NCI-H510A (cell line): ENCODE results near the gene NR2F2.
"Not testable (repeated sequence)": the region's sequence is repeated elsewhere in the genome, so short reads cannot be mapped to it uniquely, and the experiment has no call there.

Experiments used
- DNase-seq: peaks from one replicate; lab custom pipeline; 2025; lab: John Stamatoyannopoulos, UW

NR2F2 gene

DNA sequence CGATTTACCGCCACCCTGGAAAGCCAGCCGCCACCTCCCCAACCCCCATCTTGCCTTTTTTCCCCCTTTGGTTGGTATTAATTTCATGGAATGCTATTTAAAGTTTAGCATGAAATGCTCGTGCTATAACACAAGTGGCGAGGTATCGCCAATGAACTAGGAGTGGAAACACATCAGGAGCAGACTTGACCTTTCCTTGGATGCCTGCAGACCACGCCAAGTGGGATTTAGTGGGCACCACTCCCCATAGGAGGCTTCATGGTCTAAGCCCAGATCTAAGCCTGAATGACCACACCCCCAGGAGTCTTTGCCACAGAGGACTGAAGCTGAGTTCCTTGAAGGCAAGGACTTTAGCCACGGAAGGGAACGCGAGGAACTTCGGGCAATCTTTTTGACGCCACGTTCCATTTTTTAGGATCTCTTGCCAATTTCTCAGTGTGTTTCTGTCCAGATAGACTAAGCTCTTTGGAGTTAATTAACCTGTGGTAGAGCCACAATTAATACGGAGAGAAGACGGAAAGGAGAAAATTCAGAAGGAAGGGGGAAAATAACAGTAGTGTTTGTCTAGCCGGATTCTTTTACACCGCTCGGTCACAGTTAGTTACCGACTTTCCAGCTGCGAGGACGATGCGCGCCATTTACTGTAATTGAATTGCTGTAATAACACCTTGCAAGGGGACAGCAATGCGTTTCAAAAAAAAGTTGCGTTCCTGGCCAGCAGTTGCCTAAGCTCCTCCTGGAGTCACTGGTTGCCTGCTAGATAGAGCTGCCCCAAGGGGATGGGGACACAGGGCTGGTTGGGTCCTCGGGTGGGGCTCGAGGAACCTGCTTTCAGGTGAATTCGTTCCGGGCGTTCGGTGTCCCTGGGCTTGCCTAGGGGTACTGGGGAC, 37.1 kb downstream of the NR2F2 start:
- DNase-seq = no peak

DNA sequence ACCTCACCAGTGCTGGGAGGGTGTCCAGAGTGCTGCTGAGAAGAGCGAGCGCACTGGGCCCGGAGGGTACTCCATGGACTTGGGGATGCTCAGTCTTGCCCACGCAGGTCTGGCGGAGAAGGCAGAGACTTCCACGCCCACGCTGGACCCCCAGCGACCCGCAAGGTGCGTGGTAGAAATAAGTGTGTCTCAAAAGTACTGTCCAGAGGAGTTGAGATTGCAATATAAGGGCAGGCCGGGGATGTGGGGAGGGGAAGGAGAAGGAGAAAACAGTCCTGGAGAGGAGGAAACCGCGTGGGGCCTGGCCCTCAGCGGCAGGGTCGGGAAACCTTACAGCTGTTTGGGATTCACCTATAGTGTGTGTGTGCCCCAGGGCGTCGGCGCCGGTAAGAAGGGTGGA, 38.9 kb downstream of the NR2F2 start:
- DNase-seq = no peak

DNA sequence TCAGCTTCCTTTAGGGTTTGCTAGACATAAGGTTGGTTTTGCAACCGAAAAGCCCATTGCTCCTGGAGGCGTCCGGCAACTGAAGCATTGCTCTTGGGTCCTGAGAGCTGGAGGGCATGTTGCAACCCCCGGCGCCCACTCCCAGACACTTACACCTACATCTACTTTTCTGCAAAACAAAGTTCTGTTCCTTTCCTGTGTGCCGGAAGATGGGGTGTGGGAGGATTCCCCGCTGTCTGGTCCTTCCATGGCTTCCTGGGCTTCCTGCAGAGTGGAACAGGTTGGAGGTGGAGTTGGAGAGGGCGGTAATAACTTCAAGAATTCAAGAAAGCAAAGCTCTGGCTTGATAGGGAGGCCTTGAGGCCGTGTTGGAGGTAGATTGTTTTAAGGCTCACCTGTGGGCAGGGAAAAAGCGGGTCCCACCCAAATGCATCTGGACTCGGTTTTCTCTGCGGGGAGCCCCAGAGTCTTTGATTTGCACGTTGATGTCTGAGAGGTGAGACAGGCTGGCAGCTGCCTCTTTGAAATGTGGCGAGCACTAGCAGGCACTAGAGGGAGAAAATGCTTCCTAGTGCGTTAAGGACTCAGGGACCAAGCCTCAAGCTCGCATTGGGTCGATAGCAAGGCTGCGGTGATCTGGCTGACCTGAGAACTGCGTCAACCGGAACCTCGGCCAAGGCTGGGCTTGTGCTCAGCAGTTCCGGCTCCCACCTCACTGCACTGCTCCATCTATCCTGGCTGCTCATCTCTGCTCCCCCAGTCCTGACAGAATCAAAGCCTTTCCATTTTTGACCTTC, 39.5 kb downstream of the NR2F2 start:
- no peak for DNase-seq

DNA sequence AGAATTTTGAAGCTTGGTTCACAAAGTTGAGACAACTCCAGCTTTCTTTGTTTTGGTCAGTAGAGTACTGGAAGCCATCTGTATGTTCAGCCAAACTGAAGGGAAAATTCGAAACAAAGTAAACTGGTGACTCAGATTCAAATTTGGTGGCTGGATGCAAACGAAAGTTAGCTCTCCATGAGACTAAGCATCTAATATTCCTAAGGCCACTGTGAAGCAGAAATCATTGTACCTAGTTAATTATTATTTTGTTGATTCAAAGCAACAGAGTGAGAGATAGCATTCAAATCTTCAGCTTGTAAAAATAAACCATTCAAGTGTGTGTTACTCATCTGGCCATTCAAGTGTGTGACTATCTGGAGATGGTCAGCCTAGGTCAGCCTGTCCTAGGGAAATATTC, 42.1 kb downstream of the NR2F2 start:
- DNase-seq = no peak

DNA sequence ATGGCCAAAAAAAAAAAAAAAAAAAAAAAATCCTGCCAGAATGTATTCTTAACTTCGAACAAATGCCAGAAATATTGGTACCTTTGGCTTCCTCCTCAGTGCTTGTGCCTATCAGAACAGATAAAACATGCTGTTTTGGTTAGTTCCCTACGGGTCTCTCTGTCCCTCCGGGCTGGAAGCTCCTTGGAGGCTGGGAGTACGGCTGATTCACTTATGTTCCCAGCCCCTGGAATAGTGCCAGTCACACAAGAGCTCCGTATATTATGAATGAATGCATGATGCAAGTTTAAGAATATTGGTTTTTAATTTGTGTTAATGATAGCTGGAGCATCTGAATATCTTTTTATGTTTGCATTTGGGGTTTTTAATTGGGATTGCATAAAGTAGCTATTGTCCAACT, 44.0 kb downstream of the NR2F2 start:
- no peak for DNase-seq

DNA sequence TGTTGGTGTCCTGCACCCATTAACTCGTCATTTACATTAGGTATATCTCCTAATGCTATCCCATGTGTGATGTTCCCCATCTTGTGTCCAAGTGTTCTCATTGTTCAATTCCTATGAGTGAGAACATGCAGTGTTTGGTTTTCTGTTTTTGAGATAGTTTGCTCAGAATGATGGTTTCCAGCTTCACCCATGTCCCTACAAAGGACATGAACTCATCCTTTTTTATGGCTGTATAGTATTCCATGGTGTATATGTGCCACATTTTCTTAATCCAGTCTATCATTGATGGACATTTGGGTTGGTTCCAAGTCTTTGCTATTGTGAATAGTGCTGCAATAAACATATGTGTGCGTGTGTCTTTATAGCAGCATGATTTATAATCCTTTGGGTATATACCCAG, 49.1 kb downstream of the NR2F2 start:
- not testable (repeated sequence) for DNase-seq

DNA sequence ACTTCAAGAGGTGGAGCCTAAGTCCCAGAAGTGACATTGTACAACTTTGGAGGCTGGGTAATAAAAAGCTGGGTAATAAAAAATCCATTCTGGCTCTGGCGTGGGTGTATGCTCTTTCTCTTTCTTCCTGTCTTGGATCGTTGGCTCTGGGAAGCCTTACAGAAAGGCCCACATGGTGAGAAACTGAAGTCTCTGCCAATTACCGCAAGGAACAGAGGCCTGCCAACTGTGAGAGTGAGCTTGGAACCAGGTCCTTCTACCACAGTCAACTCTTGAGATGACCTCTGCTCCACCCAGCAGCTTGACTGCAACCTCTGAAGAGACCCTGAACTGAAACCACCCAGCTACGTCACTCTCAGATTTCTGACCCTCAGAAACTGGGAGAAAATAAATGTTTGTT, 51.0 kb downstream of the NR2F2 start:
- DNase-seq = no peak

DNA sequence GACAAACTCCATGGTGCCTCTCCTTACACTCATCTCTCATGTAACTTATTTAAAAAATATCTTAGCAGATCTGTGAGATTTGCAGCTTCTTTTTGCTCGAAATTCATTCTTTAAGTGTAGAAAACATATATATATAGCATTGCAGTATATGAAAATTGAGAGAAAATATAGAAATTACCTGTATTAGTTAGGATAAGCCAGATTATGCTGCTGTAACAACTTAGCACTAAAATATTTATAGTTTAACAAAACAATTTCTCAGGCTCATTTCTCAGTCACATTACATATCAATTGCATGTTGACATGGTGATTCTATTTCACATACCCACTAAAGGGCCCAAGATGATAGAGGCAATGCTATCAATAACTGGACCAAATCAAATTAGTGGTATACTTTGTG, 54.7 kb downstream of the NR2F2 start:
- no peak for DNase-seq

DNA sequence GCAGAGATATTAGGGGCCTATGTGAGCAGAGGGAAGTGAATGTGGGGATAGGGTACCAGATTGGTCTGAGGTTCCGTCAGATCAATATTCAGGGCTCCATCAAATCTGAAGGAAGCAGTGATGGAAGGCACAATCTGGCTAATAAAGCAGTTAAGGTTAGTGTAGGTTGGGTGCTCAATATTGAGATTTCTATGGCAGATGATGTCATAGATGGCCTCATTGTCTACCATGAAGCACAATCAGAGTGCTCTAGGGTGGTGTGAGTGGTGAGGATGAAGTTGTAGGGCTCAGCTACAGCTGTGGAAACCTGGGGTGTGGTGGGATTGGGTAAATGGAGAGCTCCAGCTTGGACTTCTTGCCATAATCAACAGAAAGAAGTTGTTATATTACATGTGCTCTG, 58.2 kb downstream of the NR2F2 start:
- no peak for DNase-seq
